Measurements from ENCODE around the gene TSPAN9.

The TSPAN9 gene

GRCh38 chr12:3309805-3310204, 232.6 kb downstream of the TSPAN9 start:
- no peaks in the 10 kb centered on the region for H3K27me3 ChIP-seq (ENCODE audit: insufficient read depth, poor library complexity, severe bottlenecking)
- DNase-seq (ENCODE audit: low read depth in 1 of 2, low spot score in 1 of 2): no peak
- TF ChIP-seq CTCF (IDR thresholded peaks at IDR 0.05; ENCODE audit: insufficient read depth, low read length) (no peak), REST (IDR thresholded peaks at IDR 0.05; ENCODE audit: insufficient replicate concordance, low read depth) (no peak), POLR2AphosphoS5 (IDR thresholded peaks at IDR 0.05; ENCODE audit: low read depth) (no peak), GABPA (IDR thresholded peaks at IDR 0.05; ENCODE audit: low read depth) (no peak), SPI1 (IDR thresholded peaks at IDR 0.05; ENCODE audit: borderline replicate concordance, low read depth) (no peak)

GRCh38 chr12:3310271-3311026, 233.3 kb downstream of the TSPAN9 start:
- no peak for DNase-seq (ENCODE audit: low read depth in 1 of 2, low spot score in 1 of 2)
- Histone ChIP-seq H3K27me3 (ENCODE audit: insufficient read depth, poor library complexity, severe bottlenecking) (no peaks in the 10 kb centered on the region), H3K4me3 (replicated peaks; ENCODE audit: insufficient read depth, low read length) (no peak overlapping the region), H3K27ac (replicated peaks) (no peak overlapping the region)
- TF ChIP-seq POLR2AphosphoS5 (IDR thresholded peaks at IDR 0.05; ENCODE audit: low read depth) (no peak), GABPA (IDR thresholded peaks at IDR 0.05; ENCODE audit: low read depth) (no peak), CTCF (IDR thresholded peaks at IDR 0.05; ENCODE audit: insufficient read depth, low read length) (no peak), REST (IDR thresholded peaks at IDR 0.05; ENCODE audit: insufficient replicate concordance, low read depth) (no peak), SPI1 (IDR thresholded peaks at IDR 0.05; ENCODE audit: borderline replicate concordance, low read depth) (no peak)

More at GRCh38 chr12:3309805-3310204, 232.6 kb downstream of the TSPAN9 start:
- Histone ChIP-seq H3K4me3 (replicated peaks; ENCODE audit: insufficient read depth, low read length) (no peak overlapping the region), H3K27ac (replicated peaks) (no peak overlapping the region)

GRCh38 chr12:3311027-3311402, 233.8 kb downstream of the TSPAN9 start:
- DNase-seq (ENCODE audit: low read depth in 1 of 2, low spot score in 1 of 2): no peak
- H3K27ac ChIP-seq (replicated peaks): no peak overlapping the region
- H3K27me3 ChIP-seq (ENCODE audit: insufficient read depth, poor library complexity, severe bottlenecking): no peaks in the 10 kb centered on the region
- no peak overlapping the region for H3K4me3 ChIP-seq (replicated peaks; ENCODE audit: insufficient read depth, low read length)
- no peak for TF ChIP-seq REST (IDR thresholded peaks at IDR 0.05; ENCODE audit: insufficient replicate concordance, low read depth)
